IMR-90 (cell line): ENCODE data around the gene SHC2.

ENCODE experiments used
- BHLHE40 ChIP-seq: fragments of 150-350 bp; IDR thresholded peaks from 2 replicates; pipeline ENCODE4 v1.6.1; 2016; ENCODE audit warnings: mild to moderate bottlenecking, low read depth, low read length
- CEBPB ChIP-seq: IDR thresholded peaks from 2 replicates; pipeline ENCODE4 v1.6.1; 2012; ENCODE audit warnings: low read depth, low read length, improper control_type of control experiment
- CHD1 ChIP-seq: IDR thresholded peaks from 2 replicates; pipeline ENCODE4 v1.6.1; 2012; ENCODE audit warnings: low read depth, low read length, improper control_type of control experiment
- CTCF ChIP-seq: conservative IDR thresholded peaks from 2 replicates; pipeline ENCODE4 v1.5.1; 2012; ENCODE audit warnings: mild to moderate bottlenecking, low read depth, low read length, improper control_type of control experiment
- FOS ChIP-seq: fragments of 150-350 bp; IDR thresholded peaks from 2 replicates; pipeline ENCODE4 v1.6.1; 2016; ENCODE audit warnings: low read depth, low read length
- MXI1 ChIP-seq: IDR thresholded peaks from 2 replicates; pipeline ENCODE4 v1.6.1; 2012; ENCODE audit warnings: low read depth, mild to moderate bottlenecking, low read length, moderate library complexity, borderline replicate concordance
- POLR2A ChIP-seq: IDR thresholded peaks from 2 replicates; pipeline ENCODE4 v1.6.1; 2012; ENCODE audit warnings: mild to moderate bottlenecking, low read depth, low read length
- RAD21 ChIP-seq: IDR thresholded peaks from 2 replicates; pipeline ENCODE4 v1.6.1; 2012; ENCODE audit warnings: low read length, improper control_type of control experiment
- RFX5 ChIP-seq: IDR thresholded peaks from 2 replicates; pipeline ENCODE4 v1.8.0; 2012; ENCODE audit warnings: low read depth, mild to moderate bottlenecking, low read length, moderate library complexity
- SMC3 ChIP-seq: fragments of 150-350 bp; IDR thresholded peaks from 2 replicates; pipeline ENCODE4 v1.6.1; 2016; ENCODE audit warnings: low read depth, mild to moderate bottlenecking, antibody characterized with exemption, low read length, moderate library complexity
- USF2 ChIP-seq: fragments of 150-350 bp; IDR thresholded peaks from 2 replicates; pipeline ENCODE4 v1.6.1; 2017; ENCODE audit warnings: mild to moderate bottlenecking, antibody characterized with exemption, low read length, low read depth

GRCh38 chr19:434152-434960, 26.5 kb downstream of the SHC2 start:
- TF ChIP-seq CHD1 (no peak), RAD21 (no peak), MXI1 (no peak), SMC3 (no peak), CEBPB (no peak), CTCF (no peak), RFX5 (no peak), BHLHE40 (no peak), POLR2A (no peak), FOS (no peak), USF2 (no peak)
